Measurements from ENCODE around the gene EXOC7. TPM values are rescaled to one million over a fixed set of nuclear protein-coding genes. Genes with fewer than 3 reads are reported as not detected.
A peak's percentile ranks its signal among the peaks of the same experiment; 100 is the strongest.
"Not testable (repeated sequence)": the region's sequence is repeated elsewhere in the genome, so short reads cannot be mapped to it uniquely, and the experiment has no call there.

EXOC7 gene
- total RNA-seq, 4 donors from 2014 or later: 113 to 160 (median 134) TPM

GRCh38 chr17:76046064-76046463 is 57.5 kb downstream of the EXOC7 start:
- Histone ChIP-seq H3K27me3 (no peaks in the 10 kb centered on the region), H3K36me3 (peaks cover 0 to 99% (median 0%) of the 10 kb centered on the region in 3 donors), H3K27ac (no peak overlapping the region), H3K4me3 (no peak overlapping the region), H3K4me1 (no peaks in the 10 kb centered on the region), H3K9me3 (no peaks in the 10 kb centered on the region)
- TF ChIP-seq POLR2A (IDR thresholded peaks at IDR 0.05): no peak
- TF ChIP-seq CTCF (IDR thresholded peaks at IDR 0.05): no peak
- no peak for DNase-seq

- H3K4me1 ChIP-seq, H3K27me3 ChIP-seq, H3K9me3 ChIP-seq, H3K4me3 ChIP-seq, H3K27ac ChIP-seq, DNase-seq: not testable (repeated sequence)
- peaks cover 0 to 100% (median 0%) of the 10 kb centered on the region in 3 donors for H3K36me3 ChIP-seq
Observed at GRCh38 chr17:76044475-76045007, 59.0 kb downstream of the EXOC7 start.

GRCh38 chr17:76042868-76043267 is 60.7 kb downstream of the EXOC7 start:
- not testable (repeated sequence) for H3K27me3 ChIP-seq, H3K4me3 ChIP-seq, H3K9me3 ChIP-seq, DNase-seq, H3K4me1 ChIP-seq, H3K27ac ChIP-seq
- peaks cover 0 to 100% (median 0%) of the 10 kb centered on the region in 3 donors for H3K36me3 ChIP-seq

- Histone ChIP-seq H3K36me3 (peaks cover 0 to 79% (median 0%) of the 10 kb centered on the region in 3 donors), H3K27me3 (no peaks in the 10 kb centered on the region), H3K27ac (peak overlapping the region in 1 of 4 donors; percentile 62), H3K4me1 (no peaks in the 10 kb centered on the region), H3K4me3 (no peak overlapping the region), H3K9me3 (no peaks in the 10 kb centered on the region)
- no peak for DNase-seq
- TF ChIP-seq CTCF (IDR thresholded peaks at IDR 0.05): no peak
- no peak for TF ChIP-seq POLR2A (IDR thresholded peaks at IDR 0.05)
Observed at GRCh38 chr17:76040376-76040775, 63.2 kb downstream of the EXOC7 start.

- no peak for DNase-seq
- Histone ChIP-seq H3K36me3 (peaks cover 0 to 67% (median 0%) of the 10 kb centered on the region in 3 donors), H3K9me3 (no peaks in the 10 kb centered on the region), H3K27ac (peak overlapping the region in 1 of 4 donors; percentile 62), H3K4me3 (no peak overlapping the region), H3K4me1 (no peaks in the 10 kb centered on the region), H3K27me3 (no peaks in the 10 kb centered on the region)
- TF ChIP-seq CTCF (IDR thresholded peaks at IDR 0.05): no peak
- no peak for TF ChIP-seq POLR2A (IDR thresholded peaks at IDR 0.05)
Observed at GRCh38 chr17:76039121-76039520, 64.5 kb downstream of the EXOC7 start.

GRCh38 chr17:76038050-76038449 is 65.5 kb downstream of the EXOC7 start:
- H3K36me3 ChIP-seq: peaks cover 0 to 56% (median 0%) of the 10 kb centered on the region in 3 donors
- no peaks in the 10 kb centered on the region for H3K4me1 ChIP-seq
- H3K9me3 ChIP-seq: no peaks in the 10 kb centered on the region
- H3K27ac ChIP-seq: peak overlapping the region in 1 of 4 donors; percentile 62
- H3K4me3 ChIP-seq: no peak overlapping the region
- TF ChIP-seq CTCF (IDR thresholded peaks at IDR 0.05) (no peak), POLR2A (IDR thresholded peaks at IDR 0.05) (no peak)
- no peaks in the 10 kb centered on the region for H3K27me3 ChIP-seq
- DNase-seq: no peak
